GM08714 (cell line): ENCODE measurements around the gene LEFTY1.
"Not testable (repeated sequence)": the region's sequence is repeated elsewhere in the genome, so short reads cannot be mapped to it uniquely, and the experiment has no call there.

Source experiments
- H3K4me3 ChIP-seq: fragments of 200-500 bp; sonication (Bioruptor generic); 2 replicates; pipeline ENCODE4 v1.5.1; 2014; ENCODE audit warnings: mild to moderate bottlenecking, low read length, inconsistent platforms
- ZNF274 ChIP-seq: IDR thresholded peaks from 2 replicates; pipeline ENCODE4 v1.6.1; 2012; ENCODE audit warnings: mild to moderate bottlenecking, low read depth, low read length

LEFTY1 gene

DNA sequence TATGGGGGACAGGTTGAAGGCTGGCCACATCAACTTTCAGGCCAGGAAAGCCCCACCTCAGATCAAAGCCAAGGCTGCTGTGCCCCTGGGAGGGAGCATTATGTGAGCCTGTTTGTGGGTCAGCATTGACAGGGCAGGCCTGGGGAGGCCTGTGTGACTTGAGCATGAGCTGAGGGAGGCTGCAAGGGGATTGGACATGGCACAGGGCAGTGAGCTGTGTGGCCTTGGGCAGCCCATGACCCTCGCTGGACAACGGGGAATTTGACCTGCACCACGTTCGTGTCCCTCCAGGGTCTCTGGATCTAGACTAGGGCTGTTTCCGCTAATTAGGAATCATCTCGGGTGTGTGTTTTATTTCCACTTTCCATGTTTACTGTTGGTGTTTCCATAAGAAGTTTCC lies 17.5 kb upstream of the LEFTY1 start:
- H3K4me3 ChIP-seq, result no peak overlapping the region
- no peak for TF ChIP-seq ZNF274

GRCh38 chr1:225903623-225904022 lies 14.7 kb upstream of the LEFTY1 start:
- TF ChIP-seq ZNF274, result no peak
- no peak overlapping the region for H3K4me3 ChIP-seq

DNA sequence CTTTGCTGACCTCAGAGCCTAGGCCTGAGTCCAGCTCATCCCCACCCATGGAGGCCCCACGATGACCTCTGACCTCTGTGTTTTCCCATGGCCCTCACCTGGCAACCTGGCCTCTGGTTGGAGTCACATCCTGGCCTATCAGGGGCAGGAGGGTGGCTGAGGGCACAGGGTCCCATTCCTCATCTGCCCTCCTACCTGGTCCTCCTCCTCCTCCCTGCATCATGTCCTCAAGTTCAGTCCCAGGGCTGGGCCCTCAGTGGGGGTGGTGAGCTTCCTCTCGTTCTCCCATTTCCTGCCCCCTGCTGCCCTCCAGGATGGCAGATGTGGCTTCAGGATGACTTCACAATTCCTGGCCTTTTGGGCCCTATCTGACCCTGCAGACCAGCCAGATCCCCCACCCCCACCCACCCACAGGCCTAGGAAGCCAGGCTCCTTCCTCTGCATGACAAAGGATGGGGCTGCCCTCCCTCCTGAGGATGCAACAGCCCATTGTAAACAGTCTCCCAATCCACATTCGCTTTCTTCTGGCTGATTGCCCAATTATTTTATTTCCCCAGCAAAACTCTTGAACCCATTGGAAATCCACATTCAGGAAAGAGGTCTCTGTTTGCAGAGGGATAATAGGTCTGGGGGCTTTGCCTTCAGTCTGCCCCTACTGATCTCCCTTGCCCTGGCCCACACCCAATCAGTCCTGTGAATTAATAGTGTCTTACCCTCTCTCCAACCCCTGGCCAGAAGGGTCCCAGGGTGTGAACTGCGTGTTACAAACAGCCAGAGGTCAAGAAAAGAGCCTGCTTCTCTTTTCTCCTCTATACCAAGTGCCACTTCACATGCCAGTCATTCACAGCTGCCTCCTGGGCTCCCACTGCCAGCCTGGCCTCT lies 10.3 kb upstream of the LEFTY1 start:
- no peak for TF ChIP-seq ZNF274
- no peak overlapping the region for H3K4me3 ChIP-seq

DNA sequence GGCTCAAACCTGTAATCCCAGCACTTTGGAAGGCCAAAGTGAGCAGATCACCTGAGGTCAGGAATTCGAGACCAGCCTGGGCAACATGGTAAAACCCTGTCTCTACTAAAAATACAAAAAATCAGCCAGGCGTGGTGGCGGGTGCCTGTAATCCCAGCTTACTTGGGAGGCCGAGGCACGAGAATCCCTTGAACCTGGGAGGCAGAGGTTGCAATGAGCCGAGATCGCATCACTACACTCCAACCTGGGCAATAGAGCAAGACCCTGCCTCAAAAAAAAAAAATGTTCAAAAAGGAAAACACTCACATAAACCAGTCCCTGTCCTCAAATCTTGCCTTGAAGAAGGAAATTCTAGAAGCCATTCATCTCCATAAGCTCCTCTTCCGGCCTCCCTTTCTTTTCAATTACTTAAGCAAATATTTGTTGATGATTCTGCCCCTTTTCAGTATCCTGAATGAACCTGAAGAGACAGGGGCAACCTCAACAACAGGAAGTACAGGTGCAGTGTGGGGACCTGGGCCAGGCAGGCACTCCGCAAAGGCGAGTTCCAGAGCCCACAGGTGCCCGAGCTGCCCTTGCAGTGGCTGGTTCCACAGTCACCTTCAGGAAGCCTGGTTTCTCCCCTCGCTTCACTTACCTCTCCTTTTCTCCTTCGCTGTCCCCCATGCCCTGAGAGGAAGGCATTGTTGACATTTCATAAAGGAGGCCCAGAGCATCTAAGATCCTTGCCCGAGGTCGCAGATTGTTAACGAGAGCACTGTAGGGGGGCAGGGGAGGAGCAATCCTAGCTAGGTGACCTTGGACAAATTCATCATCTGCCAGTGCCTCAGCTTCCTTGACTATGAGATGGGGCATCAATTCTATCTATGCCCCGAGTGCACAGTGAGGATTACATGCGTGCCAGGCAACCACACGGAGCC lies 8.9 kb upstream of the LEFTY1 start:
- no peak for TF ChIP-seq ZNF274
- H3K4me3 ChIP-seq, result no peak overlapping the region

DNA sequence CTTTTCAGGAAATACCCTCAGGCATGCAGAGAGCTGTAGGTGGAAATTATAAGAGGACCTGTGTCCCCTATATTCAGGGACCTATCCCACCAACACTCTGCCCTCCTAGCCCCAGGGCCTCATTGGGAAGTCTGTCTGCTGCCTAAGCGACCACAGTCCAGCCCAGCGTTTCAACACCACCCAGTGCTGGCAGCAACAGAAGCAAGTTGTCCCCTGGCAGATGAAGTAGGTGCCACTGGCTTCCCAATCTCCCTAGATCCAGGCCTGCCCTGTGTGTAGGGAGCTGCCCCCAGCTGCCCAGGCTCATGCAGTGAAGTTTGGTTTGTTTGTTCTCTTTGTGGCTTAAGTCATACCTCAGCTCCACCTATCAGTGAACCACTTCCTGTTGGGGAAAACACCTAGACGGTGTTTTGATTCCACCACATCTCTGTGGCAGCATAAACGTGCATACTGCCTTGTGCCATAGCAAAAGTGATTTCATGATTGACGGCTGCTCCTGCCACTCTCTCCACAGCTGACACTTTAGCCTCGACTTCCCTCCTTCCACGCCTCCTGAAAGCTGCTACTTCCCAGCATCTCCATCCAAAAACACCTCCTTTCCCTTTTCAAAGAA lies 8.1 kb upstream of the LEFTY1 start:
- no peak overlapping the region for H3K4me3 ChIP-seq
- no peak for TF ChIP-seq ZNF274

GRCh38 chr1:225896494-225896893 lies 7.5 kb upstream of the LEFTY1 start:
- no peak for TF ChIP-seq ZNF274
- H3K4me3 ChIP-seq, result no peak overlapping the region

DNA sequence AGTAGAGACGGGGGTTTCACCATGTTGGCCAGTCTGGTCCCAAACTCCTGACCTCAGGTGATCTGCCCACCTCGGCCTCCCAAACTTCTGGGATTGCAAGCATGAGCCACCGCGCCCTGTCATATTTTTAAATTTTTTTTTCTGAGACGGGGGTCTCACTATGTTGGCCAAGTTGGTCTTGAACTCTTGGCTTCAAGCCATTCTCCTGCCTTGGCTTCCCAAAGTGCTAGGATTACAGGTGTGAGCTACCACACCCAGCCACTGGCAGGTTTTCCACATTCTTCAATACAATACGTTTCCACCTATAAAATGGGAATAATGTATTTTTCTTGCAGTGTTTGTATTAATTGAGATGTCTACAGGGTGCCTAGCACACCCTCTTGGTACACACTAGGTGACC lies 3.4 kb upstream of the LEFTY1 start:
- no peak overlapping the region for H3K4me3 ChIP-seq
- TF ChIP-seq ZNF274, result no peak

DNA sequence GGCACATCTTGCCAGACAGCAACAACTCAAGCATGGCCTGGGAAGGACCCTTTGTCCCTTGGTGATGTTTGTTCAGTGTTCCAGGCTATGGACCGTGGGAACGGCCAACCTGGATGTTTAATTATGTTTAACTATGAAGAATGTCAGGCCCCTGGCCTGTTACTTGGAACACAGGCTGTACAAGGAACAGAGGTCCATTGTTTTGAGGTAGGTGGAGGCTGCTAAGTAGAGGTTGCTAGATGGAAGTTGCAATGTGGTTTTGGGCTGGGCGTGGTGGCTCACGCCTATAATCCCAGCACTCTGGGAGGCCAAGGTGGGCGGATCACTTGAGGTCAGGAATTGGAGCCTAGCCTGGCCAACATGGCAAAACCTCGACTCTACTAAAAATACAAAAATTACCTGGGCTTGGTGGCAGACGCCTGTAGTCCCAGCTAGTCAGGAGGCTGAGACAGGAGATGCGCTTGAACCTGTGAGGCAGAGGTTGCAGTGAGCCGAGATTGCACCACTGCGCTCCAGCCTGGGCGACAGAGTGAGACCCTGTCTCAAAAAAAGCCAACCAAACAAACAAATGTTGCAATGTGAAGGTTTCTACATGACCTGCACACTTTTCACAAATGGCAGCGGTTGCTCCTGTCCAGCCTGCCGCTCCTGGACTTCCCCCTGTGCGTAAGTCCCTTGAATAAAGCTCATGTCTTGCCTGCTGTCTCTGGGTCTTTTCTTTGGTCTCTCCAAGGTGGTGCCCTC lies 2.5 kb upstream of the LEFTY1 start:
- no peak overlapping the region for H3K4me3 ChIP-seq
- TF ChIP-seq ZNF274, result no peak

GRCh38 chr1:225890346-225891228 lies 1.6 kb upstream of the LEFTY1 start:
- no peak overlapping the region for H3K4me3 ChIP-seq
- no peak for TF ChIP-seq ZNF274

GRCh38 chr1:225889743-225890142 lies 797 bp upstream of the LEFTY1 start:
- no peak for TF ChIP-seq ZNF274
- H3K4me3 ChIP-seq, result no peak overlapping the region

DNA sequence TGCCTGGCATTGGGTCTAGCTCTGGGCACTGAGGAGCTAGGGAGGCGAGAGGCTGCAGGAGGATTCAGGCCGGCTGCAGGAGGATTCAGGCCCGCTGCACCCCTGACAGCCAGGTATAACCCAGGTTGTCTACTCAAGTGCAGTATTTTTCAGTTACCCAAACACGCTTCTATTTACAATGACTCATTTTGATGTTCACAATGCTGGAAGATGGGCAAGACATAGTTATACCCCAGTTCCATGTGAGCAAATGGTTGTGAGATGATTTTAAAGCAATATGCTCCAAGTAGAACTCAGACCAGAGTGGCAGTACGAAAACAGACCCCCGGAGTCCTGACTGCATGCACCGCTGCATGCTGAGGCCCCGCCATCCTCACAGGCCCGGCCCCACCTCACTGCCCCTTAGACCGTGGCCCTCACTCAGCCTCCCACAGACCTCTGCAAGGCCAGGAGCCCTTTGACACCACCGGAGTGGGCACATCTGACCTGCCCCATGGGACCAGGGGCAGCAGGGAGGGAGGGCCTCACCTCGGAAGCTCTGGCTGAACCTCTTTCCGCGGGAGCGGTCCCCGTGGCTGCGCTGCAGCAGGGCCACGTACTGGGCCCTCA lies 553 bp downstream of the LEFTY1 start:
- TF ChIP-seq ZNF274, result no peak
- H3K4me3 ChIP-seq, result no peak overlapping the region

DNA sequence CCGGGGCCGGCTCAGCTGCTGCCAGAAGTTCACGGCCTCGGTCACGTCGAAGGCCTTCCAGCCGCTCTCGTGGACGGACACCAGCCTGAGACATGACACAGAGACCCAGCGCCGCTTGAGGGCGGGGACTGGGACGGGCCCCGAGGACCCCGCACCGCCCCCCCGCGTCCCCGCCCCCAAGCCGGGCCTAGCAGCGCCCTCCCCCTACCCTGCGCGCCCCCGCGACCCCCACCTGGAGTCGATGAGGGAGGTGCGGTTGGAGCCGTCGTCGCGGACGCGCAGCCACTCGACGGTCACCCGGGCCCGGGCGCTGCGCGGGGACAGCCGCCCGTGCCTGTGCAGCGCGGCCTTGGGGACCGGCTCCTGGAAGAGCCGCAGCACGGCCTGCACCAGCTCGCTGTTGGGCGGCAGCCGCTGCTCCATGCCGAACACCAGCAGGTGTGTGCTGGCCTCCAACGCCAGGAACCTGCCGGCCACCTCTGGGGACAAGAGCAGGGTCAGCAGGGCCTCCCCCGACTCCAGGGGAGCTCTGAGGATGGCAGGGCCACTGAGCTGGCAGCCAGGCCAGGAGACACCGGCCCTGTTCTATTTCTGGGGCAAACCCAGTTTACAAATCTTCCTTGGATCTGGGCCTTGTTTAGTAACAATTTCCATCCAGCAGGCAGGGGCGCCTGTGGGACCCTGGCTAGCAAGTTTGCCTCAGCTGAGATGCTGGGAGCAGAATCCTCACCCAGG lies 1.2 kb downstream of the LEFTY1 start:
- H3K4me3 ChIP-seq, result not testable (repeated sequence)
